Breast epithelium (tissue), 3 donors: ENCODE results near the gene PPAN.

Source experiments
- POLR2A ChIP-seq: fragments of 450-650 bp; IDR thresholded peaks from one replicate; pipeline ENCODE4 v1.6.1; 2016; ENCODE audit warnings: antibody characterized with exemption, mild to moderate bottlenecking, moderate library complexity
- TF ChIP-seq, protein P1 (sequence below), 3 donors: fragments of 450-650 bp; IDR thresholded peaks; one replicate each; pipeline ENCODE4 v1.5.1; 2016 to 2017; ENCODE audit warnings: antibody characterized with exemption in 3 of 3, mild to moderate bottlenecking in 3 of 3, moderate library complexity in 3 of 3

DNA sequence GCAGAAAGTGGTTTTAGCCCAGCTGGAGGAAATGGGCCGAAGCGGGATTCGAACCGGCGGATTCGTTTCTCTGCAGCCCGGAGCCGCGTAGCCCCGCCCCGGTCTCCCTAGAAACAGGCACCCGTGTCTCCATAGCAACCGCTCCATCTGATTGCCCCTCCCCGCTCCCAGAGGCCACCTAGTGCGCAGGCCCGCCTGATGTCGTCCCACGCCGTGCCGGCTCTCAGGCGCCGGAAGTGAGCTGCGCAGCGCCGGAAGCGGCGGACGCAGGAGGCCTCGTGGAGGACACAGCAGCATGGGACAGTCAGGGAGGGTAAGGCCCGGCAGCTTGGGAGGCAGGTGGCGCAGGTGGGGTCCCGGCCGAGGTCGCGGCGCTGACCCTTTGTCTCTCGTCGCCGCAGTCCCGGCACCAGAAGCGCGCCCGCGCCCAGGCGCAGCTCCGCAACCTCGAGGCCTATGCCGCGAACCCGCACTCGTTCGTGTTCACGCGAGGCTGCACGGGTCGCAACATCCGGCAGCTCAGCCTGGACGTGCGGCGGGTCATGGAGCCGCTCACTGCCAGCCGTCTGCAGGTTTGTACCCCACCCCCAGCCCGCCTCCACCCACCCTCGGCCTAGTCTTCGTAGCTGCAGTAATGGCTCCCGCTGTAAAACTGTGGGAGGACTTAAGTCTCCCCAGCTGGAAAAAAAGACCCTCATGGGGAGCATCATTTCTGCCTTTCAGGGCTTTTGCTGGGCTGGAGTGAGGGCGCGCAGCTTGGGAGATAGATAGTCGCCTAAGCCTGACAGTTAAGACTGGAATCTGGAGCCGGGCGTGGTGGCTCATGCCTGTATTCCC, at the start of gene PPAN:
- TF ChIP-seq, protein P1, sequence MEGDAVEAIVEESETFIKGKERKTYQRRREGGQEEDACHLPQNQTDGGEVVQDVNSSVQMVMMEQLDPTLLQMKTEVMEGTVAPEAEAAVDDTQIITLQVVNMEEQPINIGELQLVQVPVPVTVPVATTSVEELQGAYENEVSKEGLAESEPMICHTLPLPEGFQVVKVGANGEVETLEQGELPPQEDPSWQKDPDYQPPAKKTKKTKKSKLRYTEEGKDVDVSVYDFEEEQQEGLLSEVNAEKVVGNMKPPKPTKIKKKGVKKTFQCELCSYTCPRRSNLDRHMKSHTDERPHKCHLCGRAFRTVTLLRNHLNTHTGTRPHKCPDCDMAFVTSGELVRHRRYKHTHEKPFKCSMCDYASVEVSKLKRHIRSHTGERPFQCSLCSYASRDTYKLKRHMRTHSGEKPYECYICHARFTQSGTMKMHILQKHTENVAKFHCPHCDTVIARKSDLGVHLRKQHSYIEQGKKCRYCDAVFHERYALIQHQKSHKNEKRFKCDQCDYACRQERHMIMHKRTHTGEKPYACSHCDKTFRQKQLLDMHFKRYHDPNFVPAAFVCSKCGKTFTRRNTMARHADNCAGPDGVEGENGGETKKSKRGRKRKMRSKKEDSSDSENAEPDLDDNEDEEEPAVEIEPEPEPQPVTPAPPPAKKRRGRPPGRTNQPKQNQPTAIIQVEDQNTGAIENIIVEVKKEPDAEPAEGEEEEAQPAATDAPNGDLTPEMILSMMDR (IDR thresholded peaks at IDR 0.05): no peak
- no peak for TF ChIP-seq POLR2A
